ENCODE measurements around the gene ZNF195.
"Not testable (repeated sequence)": the region's sequence is repeated elsewhere in the genome, so short reads cannot be mapped to it uniquely, and the experiment has no call there.

The ZNF195 gene

DNA sequence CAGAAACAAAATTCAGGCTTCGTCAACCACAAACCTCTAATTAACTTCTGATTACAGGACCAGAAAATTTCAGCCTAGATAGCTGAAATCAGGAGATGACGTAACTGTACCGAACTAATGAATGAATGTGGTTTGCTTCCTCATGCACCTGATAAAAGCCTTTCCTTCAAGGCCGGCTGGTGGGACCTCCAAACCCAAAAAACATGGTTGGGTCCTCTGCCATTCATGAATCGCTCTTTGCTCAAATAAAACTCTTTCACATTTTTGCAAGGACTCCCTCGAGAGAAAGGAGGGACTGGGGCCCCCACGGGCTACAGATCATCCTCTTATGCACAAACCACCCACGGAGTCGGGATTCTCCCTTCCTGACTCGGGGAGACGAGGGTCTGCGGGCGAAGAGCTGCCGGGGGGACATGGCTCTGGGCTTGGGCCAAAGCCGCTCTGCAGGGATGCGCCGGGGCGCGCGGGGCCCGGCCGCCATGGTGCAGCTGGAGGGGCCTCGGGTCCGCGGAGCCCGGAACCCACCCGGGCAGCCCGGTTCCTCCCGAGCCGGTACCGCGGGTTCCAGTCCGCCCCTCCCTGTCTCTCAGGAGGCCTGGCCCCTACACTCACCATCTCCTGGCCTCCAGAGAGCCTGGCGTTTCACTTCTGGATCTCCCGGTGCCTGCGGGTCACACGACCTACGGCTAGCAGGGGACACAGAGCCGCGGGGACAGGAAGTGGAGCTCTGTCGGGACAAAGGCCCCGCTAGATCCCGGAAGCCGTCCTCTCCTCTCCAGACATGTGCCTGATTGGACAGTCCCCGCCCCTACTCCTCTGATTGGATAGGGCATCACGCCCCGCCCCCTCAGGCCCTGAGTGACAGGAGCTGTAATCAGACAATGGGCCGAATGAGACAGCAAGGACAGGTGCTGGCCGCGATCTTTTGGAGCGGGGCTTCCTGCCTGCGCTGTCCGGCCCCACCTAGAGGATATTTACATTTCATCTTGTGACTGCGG lies at the start of gene ZNF195:
Gene ZNF195 (minus strand): TSS at position 721 of the 998 bp plus-strand sequence. CDS start 106 bp downstream, at position 615.
- DNase-seq = peak; percentile 96

DNA sequence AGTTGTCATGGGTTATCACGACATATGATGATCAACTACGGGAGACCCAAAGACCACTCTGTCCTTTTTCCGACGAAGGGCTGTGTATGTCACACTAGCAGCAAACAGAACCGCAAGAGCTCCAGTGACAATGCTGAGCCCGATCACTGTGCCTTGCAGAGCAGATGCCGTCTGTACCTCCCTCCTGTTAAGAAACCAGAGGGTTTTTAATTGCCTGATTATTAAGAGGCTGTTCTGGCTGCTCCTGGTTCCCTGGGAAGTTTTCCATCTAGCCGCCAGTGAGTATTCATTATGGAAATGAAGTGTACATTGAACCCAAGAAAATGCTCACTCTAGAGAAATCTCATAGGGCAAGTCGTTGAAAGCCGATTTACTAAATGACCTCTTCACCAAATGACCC lies 49.1 kb upstream of the ZNF195 start:
- DNase-seq = not testable (repeated sequence)

DNA sequence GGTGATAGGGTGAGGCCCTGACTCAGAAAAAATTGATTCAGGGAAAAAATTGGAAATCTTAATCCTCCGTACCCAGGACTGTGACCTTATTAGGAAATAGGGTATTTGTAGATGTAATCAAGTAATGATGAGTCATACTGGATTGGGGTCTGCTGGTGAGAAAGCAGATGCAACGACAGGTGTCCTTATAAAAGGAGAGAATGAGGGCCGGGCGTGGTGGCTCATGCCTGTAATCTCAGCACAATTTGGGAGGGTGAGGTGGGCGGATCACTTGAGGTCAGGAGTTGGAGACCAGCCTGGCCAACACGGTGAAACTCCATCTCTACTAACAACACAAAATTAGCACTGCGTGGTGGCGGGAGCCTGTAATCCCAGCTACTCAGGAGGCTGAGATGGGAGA lies 47.6 kb upstream of the ZNF195 start:
- not testable (repeated sequence) for DNase-seq

DNA sequence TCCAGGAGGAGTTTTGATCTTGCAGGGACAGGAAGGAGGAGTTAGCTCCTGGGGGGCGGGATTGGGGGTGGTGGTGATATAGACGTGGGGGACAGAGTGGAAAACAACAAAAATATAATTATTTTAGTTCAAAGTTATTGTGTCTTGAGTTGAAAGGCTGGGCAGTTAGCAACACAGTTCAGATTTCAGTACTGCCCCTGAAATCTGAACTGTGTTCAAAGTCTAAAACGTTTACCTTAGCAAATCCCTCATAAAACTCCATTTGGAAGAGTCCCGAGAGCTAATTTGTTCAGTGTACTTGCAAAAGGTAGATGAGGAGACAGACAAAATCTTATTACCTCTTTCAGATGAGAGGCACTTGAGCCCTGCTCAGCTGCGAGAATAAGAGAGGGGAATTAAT lies 45.0 kb upstream of the ZNF195 start:
- DNase-seq = not testable (repeated sequence)

DNA sequence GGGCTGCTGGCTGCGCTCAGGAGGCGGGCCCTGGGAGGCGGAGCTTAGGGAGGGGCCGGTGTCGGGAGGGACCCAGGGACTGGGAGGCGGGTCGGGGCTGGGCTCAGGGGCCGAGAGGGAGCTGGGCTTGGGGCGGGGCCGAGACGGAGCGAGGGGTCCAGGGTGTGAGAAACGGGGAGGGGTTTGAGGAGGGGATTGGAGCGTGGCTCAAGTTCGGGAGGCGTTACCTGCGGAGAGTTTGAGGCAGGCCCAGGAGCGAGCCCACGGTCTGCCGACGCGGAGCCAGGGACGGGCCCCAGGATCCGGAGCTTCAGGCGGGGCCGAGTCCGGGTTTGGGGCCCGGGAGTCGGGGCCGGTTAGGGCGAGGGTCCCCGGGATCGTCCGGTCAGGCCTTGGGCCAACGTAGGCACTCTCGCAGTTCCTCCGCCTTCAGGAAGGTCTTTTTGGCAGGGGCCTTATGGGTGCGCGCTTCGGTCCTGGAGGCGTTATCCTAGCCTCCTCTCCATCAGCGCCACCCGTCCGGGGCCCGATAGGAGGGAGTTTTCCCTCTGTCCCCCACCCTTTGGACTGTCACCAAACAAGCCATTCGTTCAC lies 44.3 kb upstream of the ZNF195 start:
- not testable (repeated sequence) for DNase-seq

DNA sequence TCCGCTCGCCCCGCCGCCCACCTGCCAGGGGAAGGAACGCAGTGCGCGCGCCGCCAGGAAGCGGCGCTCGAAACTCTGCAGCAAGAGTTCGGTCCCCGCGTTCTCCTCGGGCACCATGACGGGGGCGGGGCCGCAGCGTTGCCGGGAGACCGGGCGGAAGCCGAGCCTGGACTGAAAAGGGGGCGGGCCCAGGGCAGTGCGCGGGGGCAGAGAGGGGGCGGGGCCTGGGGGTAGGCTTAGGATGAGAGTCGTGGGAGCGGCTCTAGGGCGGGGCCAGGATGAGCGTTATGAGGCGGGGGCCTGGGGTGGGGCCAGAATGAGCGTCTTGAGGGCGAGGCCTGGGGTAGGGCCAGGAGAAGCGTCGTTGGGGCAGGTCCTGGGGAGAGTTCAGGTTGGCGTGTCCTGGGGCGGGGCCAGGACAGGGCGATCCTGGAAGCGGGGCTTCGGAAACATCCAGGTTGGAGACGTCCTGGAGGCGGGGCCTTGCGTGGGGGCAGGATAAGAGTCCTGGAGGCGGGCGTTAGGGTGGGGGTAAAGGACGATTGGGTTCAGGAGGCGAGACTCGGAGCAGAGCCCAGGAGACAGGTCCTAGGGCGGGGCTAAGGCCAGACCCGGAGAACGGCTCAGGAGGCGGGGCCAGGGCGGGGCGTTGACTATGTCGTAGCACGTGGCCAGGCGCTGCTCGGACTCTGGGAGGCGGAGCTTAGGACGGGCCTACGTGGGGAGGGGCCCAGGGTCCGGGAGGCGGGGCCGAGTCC lies 43.6 kb upstream of the ZNF195 start:
- peak; percentile 83 for DNase-seq

DNA sequence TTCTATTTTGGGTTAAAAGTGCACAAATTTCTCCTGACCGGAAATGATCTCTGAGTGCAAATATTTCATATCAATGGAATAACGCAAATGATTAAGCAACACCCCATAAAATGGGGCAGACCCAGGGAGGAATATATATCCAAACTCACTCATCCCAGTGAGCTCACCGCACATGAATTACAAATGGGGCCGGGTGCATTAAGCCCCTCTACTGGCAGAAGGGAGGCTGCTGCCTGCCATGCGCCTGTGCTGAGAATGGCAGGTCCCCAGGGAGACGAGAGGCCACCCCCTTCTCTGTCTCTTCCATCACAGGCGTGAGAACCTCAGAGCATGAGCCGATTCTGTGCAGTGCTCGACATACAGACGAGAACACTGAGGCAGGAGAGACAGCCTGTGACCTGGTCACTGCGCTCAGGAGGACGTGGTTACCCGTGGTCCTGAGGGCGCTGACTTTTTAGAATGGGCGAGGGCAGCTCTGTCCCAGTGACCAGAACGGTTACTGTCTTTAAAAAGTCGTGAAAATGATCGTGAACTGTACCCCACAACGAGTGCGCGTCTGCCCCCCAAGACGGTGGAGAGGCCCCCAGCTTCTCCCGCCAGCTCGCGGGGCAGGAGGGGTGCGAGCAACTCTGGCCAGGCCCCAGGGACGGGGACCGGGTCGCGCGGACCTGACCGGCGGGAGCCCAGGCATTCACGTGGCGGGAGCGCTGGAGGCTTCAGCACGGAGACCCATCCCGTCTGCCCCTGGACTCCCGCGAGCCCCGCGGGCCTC lies 42.8 kb upstream of the ZNF195 start:
- not testable (repeated sequence) for DNase-seq

DNA sequence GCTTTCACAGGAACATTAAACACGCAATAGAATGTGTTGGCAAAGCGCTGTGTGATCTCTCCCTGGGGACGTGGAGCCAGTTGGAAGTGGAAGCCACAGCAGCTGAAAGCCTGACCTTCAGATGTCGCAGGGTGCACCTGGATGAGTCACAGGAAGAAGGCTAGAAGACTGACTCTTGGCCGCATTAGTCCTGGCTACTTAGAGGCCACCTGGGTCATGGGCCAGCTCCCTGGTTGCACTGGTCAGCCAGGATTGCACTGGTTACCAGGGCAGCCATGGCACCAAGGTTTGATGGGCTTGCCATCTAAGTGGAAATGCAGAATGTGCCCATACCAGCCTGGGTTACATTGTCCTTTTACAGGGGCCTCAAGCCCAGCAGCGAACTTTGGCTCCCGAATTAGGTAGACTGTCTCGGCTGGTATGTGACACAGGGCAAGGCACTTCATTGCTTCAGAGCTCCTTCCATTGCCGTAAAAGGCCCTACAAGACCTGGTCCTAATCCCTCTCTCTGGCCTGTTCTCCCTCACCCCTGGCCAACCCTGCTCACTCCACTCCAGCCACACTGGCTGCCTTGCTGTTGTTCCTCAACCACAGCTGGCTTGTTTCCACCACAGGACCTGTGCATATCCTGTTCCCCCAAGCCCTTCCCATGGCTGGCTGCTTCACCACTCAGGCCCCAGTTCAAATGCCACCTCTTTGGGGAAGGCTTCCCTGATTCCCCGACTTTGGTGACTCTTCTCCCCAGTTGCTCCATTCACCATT lies 41.5 kb upstream of the ZNF195 start:
- not testable (repeated sequence) for DNase-seq

DNA sequence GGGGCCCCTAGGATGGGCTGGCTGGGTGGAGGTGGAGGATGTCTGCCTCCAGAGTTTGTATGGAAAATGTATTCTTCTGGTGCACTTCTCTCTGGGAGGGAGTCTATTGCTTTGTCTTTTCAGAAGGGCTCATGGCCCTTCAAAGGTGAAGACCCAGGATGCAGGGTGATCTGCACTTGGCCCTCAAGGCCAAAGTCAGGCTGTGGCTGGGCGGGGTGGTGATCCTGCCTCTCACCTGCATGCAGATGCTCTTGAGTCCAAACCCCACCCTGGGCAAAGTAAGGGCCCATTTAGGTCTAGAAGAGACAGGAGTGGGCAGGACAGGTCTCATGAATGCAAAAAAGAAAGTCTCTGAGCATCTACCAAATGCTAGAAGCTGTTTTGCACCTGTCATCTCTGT lies 40.5 kb upstream of the ZNF195 start:
- not testable (repeated sequence) for DNase-seq

DNA sequence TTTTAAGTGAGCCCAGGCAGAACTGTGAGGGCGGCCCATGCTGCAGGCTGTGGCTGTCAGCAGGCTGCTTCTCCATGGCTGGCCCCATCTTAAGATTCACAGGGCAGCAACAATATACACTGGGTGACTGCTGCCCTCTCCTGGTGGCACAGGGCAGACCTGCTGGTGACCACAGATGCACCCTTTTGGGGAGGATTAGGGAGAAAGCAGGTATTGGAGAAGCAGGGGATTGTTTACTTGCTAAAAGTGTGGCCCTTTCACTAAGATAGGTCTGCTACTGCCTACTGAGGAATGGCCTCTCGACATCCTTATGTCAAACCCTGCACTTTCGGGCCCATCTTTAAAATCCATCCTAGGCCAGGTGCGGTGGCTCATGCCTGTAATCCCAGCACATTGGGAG lies 38.1 kb upstream of the ZNF195 start:
- not testable (repeated sequence) for DNase-seq

DNA sequence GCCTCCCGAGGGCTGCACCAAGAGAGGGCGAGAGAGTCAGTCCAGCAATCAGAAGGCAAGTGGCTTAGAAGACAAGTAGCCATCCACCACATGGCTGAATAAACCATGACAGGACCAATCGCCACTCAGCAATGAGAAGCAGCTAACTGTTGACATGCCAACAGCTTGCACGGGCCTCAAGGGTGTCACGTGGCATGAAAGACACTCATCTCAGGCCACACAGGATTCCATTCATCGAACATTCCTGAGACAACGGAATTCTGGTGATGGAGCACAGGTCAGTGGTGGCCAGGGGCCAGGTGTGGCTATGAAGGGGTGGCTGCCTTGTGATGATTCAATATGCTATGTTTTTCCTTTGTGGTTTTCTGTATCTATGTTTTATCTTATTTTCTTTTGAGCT lies 36.4 kb upstream of the ZNF195 start:
- DNase-seq = not testable (repeated sequence)

DNA sequence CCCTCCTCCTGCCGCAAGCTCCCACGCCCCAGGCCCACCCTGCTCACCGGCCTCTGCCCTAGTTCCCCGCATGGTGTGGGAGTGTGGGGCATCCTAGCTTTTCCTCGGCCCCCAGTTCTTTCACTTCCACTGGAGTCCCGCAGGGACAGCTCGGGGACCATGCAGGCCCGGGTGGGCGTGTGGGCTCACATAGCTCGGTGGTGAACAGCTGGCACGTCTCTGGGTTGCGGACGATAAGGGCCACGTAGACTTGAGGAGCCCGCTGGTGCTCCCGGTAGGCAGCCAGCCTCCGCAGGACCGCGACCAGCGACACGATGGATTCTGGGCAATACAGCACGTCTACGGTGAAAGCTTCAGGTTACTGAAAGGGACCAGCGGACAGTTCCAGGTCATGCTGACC lies 34.7 kb upstream of the ZNF195 start:
- not testable (repeated sequence) for DNase-seq

DNA sequence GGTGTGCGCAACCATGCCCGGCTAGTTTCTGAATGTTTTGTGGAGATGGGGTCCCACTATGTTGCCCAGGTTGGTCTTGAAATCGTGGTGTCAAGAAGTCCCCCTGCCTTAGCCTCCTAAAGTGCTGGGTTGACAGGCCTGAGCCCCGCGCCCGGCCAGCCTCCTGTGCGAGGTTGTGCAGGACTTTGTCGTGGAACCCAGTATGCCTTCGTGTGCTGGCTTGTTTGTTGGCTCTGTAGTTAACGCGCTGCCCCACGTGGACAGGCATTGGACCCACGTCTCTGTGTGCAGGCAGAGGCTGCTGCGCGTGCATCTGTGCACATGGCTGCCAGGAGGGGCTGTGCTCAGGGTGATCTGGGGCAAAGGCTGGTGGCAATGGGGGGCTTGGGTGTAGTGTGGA lies 33.9 kb upstream of the ZNF195 start:
- no peak for DNase-seq

DNA sequence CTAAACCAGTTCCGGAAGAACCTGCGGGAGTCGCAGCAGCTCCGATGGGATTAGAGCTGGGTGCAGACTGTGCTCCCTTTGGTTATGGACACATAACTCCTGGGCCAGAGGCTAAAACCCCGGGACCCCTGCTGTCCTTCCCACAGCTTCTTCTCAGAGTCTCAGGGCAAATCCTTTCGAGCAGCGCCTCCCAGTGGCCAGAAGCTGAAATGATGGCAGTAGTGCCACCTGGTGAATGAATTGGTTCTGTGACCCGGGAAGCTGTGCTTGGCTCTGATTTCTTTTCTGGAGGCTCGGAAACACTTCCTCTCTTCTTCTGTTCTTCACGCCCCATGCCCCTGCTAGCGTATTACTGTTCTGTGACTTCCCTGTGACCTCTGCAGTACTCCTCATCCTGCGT lies 29.8 kb upstream of the ZNF195 start:
- peak; percentile 0 for DNase-seq

DNA sequence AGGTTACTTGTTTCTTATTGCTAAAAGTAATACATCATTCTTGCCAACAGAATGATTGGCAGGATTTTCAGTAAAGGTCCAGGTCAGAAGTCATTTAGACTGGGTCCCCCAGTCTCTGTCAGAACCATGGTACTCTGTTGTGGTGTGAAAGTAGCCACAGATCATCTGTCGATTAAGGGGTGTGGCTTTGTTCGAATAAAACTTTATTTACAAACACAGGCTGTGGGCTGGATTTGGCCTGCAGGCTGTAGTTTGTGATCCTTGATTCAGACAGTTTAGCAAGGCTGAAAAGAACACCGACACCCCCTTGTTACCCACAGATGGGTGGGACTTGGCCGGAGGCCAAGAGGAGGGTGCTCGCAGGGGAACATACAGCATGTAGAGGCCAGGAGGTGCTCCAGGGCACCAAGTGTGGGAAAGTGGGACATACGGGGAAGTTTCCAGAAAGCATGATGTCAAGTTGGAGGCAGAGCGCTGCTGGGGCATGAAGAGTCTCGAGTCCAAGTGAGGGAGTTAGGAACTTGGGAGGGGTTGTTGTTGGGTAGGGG lies 29.2 kb upstream of the ZNF195 start:
- not testable (repeated sequence) for DNase-seq

DNA sequence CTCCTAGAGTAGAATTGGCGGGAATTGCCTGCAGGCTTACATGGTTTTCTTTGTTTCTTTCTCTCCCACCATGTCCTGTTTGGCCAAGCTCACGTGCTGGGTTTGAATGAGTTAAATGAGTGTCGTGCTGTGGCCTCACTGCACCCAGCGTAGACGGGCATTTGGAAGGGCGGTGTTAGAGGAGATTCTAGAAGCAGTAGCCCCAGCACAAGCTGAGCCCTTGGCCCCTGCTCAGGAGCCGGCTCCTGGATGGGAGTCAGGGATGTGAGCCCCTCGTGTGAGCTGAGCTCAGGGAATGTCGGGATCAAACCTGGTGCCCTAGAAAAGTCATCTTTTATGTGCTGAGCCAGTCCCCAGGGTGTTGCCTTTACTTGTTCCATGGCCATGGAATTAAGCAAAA lies 28.0 kb upstream of the ZNF195 start:
- DNase-seq = not testable (repeated sequence)

DNA sequence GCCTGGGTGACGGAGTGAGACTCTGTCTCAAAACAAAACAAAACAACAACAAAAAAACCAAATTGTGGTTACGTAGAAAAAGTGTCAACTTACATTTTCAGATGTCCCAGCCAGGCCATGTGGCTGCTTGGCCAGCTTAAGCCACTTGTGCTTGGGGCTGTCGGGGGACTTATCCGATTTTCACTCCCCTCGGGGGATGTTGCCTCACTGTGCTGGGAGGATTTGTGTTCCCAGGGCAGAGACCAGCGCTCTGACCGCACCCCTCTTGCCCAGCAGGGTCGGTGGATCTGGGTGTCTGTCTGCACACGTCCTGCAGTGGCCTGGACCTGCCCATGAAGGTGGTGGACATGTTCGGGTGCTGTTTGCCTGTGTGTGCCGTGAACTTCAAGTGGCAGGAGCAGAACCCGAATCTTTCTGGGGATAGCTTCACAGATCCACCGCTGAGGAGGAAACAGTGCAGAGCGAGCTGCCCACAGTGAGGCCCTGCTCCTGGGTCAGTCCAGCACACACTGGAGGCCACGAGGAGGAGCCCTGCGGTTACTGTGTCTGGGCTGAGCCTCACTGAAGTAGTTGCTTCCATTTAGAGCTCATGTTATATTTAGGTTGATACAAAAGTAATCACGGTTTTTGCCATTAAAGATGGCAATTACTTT lies 27.4 kb upstream of the ZNF195 start:
- DNase-seq = not testable (repeated sequence)

DNA sequence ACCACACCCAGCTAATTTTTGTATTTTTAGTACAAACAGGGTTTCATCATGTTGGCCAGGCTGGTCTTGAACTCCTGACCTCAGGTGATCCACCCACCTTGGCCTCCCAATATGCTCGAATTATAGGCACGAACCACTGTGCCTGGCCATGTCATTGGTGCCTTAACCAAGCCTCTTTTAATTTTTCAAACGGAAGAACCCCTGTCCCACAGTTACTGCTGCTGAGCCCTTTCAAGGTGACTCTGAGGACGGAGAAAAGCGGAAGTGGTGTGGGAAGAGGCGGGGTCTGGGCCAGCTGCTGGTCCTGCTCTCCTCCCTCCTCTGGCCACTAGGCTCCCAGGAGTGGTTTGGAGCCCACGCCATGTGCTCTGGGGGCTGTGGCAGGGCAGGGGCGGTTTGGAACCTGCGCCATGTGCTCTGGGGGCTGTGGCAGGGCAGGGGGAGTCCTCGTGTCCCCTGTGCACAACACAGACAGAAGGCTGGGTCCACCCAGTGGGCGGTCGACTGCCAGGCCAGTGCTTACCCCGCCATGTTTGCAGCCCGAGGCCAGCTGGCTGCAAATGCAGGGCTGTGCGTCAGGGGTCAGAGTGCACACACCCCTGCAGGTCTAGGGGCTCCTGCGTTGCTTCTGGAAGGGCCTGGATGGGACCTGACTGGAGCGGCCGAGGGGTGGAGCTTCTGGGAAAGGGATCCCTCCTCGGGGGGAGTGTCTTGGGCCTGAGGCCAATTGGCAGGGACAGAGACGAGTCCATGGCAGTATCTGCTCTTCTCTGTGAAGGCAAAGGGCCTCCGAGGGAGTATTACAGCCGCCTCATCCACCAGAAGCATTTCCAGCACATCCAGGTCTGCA lies 25.4 kb upstream of the ZNF195 start:
- DNase-seq = not testable (repeated sequence)

DNA sequence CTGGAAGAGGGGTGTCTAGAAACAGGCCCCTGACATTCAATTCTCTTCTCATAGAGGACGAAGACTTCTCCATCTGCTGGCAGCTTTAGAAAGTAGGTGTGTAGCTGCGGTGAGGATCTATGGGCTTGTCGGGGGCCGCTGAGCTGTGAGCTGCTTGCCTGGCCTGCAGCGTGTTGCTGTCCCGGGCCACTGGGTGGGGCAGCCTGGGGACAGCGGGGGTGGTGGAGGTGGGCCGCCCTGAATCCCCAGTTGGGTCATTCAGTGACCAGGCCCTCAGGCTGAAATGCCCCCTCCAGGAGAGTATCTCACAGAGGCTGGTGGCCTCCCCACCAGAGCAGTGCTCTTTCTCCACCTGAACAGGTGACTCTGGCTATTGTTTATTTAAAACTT lies 23.9 kb upstream of the ZNF195 start:
- not testable (repeated sequence) for DNase-seq

All from KG1 (cell line).